IPS DF 6.9 (cell line): Measurements from ENCODE around the gene PLOD2.

ENCODE experiments used
- DNase-seq: peaks from one replicate; pipeline ENCODE4 v3.0.0-alpha.2; 2013; ENCODE audit warnings: low read depth, low spot score
- H3K27ac ChIP-seq: one replicate; pipeline ENCODE4 v1.5.1; 2013; ENCODE audit warnings: low read length, control low read depth
- H3K27me3 ChIP-seq: 2 replicates; pipeline ENCODE4 v1.6.1; 2013; ENCODE audit warnings: mild to moderate bottlenecking, low read length; ENCODE audit not compliant: control insufficient read depth, insufficient read depth
- H3K36me3 ChIP-seq: 2 replicates; pipeline ENCODE4 v1.6.1; 2013; ENCODE audit warnings: low read length; ENCODE audit not compliant: control insufficient read depth, insufficient read depth
- H3K4me1 ChIP-seq: 2 replicates; pipeline ENCODE4 v1.6.1; 2013; ENCODE audit warnings: low read length; ENCODE audit not compliant: control insufficient read depth, insufficient read depth
- H3K4me3 ChIP-seq: 2 replicates; pipeline ENCODE4 v1.5.1; 2013; ENCODE audit warnings: mild to moderate bottlenecking, low read length
- H3K9me3 ChIP-seq: 2 replicates; pipeline ENCODE4 v1.6.1; 2013; ENCODE audit warnings: low read length, inconsistent platforms; ENCODE audit not compliant: control insufficient read depth, insufficient read depth
- WGBS: extraction: QIAGEN DNeasy Blood & Tissue Kit; methylation state at CpG from one replicate; pipeline ENCODE4 v1.1.7; 2013; ENCODE audit warnings: mixed read lengths, missing lambda C conversion rate; ENCODE audit not compliant: insufficient read length, insufficient coverage; 5-methylcytosine and 5-hydroxymethylcytosine counted together

The PLOD2 gene

GRCh38 chr3:146145642-146146041 is 15.3 kb downstream of the PLOD2 start:
- DNase-seq: no peak
- Histone ChIP-seq H3K9me3 (no peaks in the 10 kb centered on the region), H3K4me1 (no peaks in the 10 kb centered on the region), H3K36me3 (no peaks in the 10 kb centered on the region; the same call in 1 of the 2 replicates), H3K4me3 (no peak overlapping the region), H3K27ac (no peak overlapping the region), H3K27me3 (no peaks in the 10 kb centered on the region)
- WGBS: no CpG with 5 or more reads among the region's 1 CpG

GRCh38 chr3:146142757-146143156 is 18.2 kb downstream of the PLOD2 start:
- Histone ChIP-seq H3K36me3 (no peaks in the 10 kb centered on the region; the same call in 1 of the 2 replicates), H3K4me3 (no peak overlapping the region), H3K27me3 (no peaks in the 10 kb centered on the region), H3K27ac (no peak overlapping the region), H3K9me3 (no peaks in the 10 kb centered on the region), H3K4me1 (no peaks in the 10 kb centered on the region)
- DNase-seq: no peak
- no CpG with 5 or more reads among the region's 3 CpGs for WGBS

GRCh38 chr3:146139586-146140110 is 21.3 kb downstream of the PLOD2 start:
- H3K4me1 ChIP-seq: no peaks in the 10 kb centered on the region
- no CpG with 5 or more reads among the region's 3 CpGs for WGBS
- no peaks in the 10 kb centered on the region for H3K36me3 ChIP-seq
- no peak overlapping the region for H3K27ac ChIP-seq
- no peaks in the 10 kb centered on the region for H3K9me3 ChIP-seq
- no peaks in the 10 kb centered on the region for H3K27me3 ChIP-seq
- no peak for DNase-seq
- H3K4me3 ChIP-seq: no peak overlapping the region

GRCh38 chr3:146138902-146139301 is 22.1 kb downstream of the PLOD2 start:
- DNase-seq: no peak
- H3K27me3 ChIP-seq: no peaks in the 10 kb centered on the region
- no peak overlapping the region for H3K27ac ChIP-seq
- H3K4me3 ChIP-seq: no peak overlapping the region
- no peaks in the 10 kb centered on the region for H3K4me1 ChIP-seq
- WGBS: no CpG with 5 or more reads among the region's 2 CpGs
- H3K36me3 ChIP-seq: no peaks in the 10 kb centered on the region
- no peaks in the 10 kb centered on the region for H3K9me3 ChIP-seq

DNA sequence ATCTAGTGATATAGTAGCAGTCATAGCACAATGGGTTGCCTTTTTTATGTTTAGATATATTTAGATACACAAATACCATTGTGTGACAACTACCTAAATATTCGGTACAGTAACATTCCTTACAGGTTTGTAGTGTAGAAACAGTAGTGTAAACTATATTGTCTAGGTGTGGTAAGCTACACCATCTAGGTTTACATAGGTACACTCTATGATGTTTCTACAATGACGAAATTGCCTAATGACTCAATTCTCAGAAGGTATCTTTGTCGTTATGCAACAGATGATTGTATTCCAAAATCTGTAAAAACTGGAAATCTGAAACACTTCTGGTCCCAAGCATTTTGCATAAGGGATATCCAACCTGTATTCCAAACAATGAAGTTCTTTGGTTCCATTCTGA is 24.3 kb downstream of the PLOD2 start:
- no peaks in the 10 kb centered on the region for H3K9me3 ChIP-seq
- H3K4me1 ChIP-seq: no peaks in the 10 kb centered on the region
- H3K4me3 ChIP-seq: no peak overlapping the region
- H3K27me3 ChIP-seq: no peaks in the 10 kb centered on the region
- H3K27ac ChIP-seq: no peak overlapping the region
- no CpG with 5 or more reads among the region's 3 CpGs for WGBS
- H3K36me3 ChIP-seq: no peaks in the 10 kb centered on the region
- DNase-seq: no peak

- H3K4me1 ChIP-seq: no peaks in the 10 kb centered on the region
- H3K27ac ChIP-seq: no peak overlapping the region
- H3K4me3 ChIP-seq: no peak overlapping the region
- no CpG with 5 or more reads among the region's 5 CpGs for WGBS
- no peaks in the 10 kb centered on the region for H3K9me3 ChIP-seq
- no peaks in the 10 kb centered on the region for H3K27me3 ChIP-seq
- DNase-seq: no peak
- H3K36me3 ChIP-seq: no peaks in the 10 kb centered on the region
Measured at GRCh38 chr3:146134348-146135117, 26.5 kb downstream of the PLOD2 start.

DNA sequence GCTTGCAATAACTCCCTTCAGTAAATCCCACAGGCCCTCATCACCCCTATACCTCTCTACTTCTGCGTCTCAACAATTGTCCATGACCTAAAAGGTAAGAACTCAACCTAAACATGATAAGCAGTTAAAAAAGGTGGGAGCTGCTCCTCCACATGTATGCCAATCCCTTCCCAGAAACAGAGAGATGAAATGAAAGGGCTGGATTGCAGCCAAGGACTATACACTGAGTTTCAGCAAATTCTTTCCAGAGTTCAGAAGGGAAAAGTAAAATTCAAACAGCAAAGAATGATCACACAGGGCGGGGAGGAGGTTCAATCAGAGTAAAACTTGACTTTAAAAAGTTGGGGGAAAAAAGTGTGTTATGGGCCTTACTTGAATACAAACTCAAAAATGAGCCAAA is 27.5 kb downstream of the PLOD2 start:
- Histone ChIP-seq H3K9me3 (no peaks in the 10 kb centered on the region), H3K4me1 (no peaks in the 10 kb centered on the region), H3K36me3 (no peaks in the 10 kb centered on the region), H3K27me3 (no peaks in the 10 kb centered on the region), H3K27ac (no peak overlapping the region), H3K4me3 (no peak overlapping the region)
- no peak for DNase-seq
- no CpG with 5 or more reads among the region's 2 CpGs for WGBS

DNA sequence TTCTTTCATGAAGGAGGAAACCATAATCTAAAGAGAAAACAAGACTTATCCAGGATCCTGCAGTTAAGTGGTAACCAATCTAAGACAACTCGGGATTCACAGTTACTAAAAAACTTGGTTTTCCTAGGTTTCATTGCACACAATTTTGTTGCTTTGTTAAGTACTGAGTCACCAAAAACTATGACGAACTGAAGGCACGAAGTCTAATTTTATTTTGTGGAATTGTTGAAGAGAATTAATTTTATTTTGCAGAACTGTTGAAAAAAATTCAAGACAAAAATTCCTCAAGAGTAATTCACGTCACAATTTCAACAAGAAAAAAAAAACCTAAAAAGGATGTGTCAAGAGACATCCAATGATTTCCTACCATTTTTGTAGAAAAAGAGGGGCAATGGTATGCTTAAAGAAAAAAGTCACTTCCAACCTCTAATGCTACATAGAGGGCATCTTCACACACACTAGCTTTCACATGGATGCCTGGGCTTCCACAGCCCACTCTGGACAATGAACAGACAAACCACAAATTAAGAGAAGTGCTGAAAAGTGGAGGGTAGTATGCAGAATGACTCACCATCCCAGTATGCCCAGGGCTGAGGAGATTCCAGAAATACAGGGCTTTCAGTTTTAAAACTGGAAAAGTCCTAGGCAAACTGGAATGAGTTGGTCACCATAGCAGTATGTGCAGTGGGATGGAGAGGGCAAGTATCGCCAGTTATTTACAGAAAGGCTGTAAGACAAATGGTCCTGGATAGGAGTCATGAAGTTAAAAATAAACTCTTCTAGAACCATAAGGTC is 29.2 kb downstream of the PLOD2 start:
- H3K27me3 ChIP-seq: no peaks in the 10 kb centered on the region
- DNase-seq: no peak
- WGBS: no CpG with 5 or more reads among the region's 5 CpGs
- H3K27ac ChIP-seq: no peak overlapping the region
- H3K4me3 ChIP-seq: no peak overlapping the region
- H3K9me3 ChIP-seq: no peaks in the 10 kb centered on the region
- no peaks in the 10 kb centered on the region for H3K36me3 ChIP-seq
- H3K4me1 ChIP-seq: no peaks in the 10 kb centered on the region

GRCh38 chr3:146130881-146131371 is 30.1 kb downstream of the PLOD2 start:
- Histone ChIP-seq H3K4me3 (no peak overlapping the region), H3K36me3 (no peaks in the 10 kb centered on the region), H3K4me1 (no peaks in the 10 kb centered on the region), H3K27me3 (no peaks in the 10 kb centered on the region), H3K27ac (no peak overlapping the region), H3K9me3 (no peaks in the 10 kb centered on the region)
- no peak for DNase-seq
- no CpG with 5 or more reads among the region's 2 CpGs for WGBS

- Histone ChIP-seq H3K27me3 (no peaks in the 10 kb centered on the region), H3K27ac (no peak overlapping the region), H3K9me3 (no peaks in the 10 kb centered on the region), H3K4me1 (no peaks in the 10 kb centered on the region), H3K36me3 (no peaks in the 10 kb centered on the region), H3K4me3 (no peak overlapping the region)
- no CpG with 5 or more reads among the region's 3 CpGs for WGBS
- DNase-seq: no peak
Measured at GRCh38 chr3:146129750-146130149, 31.2 kb downstream of the PLOD2 start.
